Suprapubic skin (tissue), 4 donors: ENCODE data around the gene ZXDB. TPM values are rescaled to one million over a fixed set of nuclear protein-coding genes. Genes with fewer than 3 reads are reported as not detected.
"Not testable (repeated sequence)": the region's sequence is repeated elsewhere in the genome, so short reads cannot be mapped to it uniquely, and the experiment has no call there.

Experiments
- DNase-seq, 2 donors: peaks; one replicate each; pipeline ENCODE4 v3.0.0-alpha.2; 2019; ENCODE audit warnings: low spot score in 2 of 2
- H3K27ac ChIP-seq: fragments of 200-600 bp; sonication (generic); one replicate; pipeline ENCODE4 v1.5.1; 2019
- H3K27me3 ChIP-seq: fragments of 200-600 bp; sonication (generic); one replicate; pipeline ENCODE4 v1.5.1; 2019
- H3K36me3 ChIP-seq: fragments of 200-600 bp; sonication (generic); one replicate; pipeline ENCODE4 v1.5.1; 2019
- H3K4me1 ChIP-seq: fragments of 200-600 bp; sonication (generic); one replicate; pipeline ENCODE4 v1.5.1; 2019
- H3K4me3 ChIP-seq: fragments of 200-600 bp; sonication (generic); one replicate; pipeline ENCODE4 v1.5.1; 2019; ENCODE audit warnings: mild to moderate bottlenecking
- H3K9me3 ChIP-seq: fragments of 200-600 bp; sonication (generic); one replicate; pipeline ENCODE4 v1.5.1; 2019
- CTCF ChIP-seq, 2 donors: fragments of 200-600 bp in 1 of 2; fragments of 450-650 bp in 1 of 2; sonication (generic) in 1 of 2; IDR thresholded peaks; one replicate each; pipeline ENCODE4 v1.5.1; 2016 to 2019; ENCODE audit warnings: antibody characterized with exemption in 2 of 2, mild to moderate bottlenecking in 1 of 2, moderate library complexity in 1 of 2
- EP300 ChIP-seq: sonication (generic); formaldehyde crosslinking; IDR thresholded peaks from one replicate; pipeline ENCODE4 v1.6.1; 2017; ENCODE audit warnings: antibody characterized with exemption
- POLR2A ChIP-seq, 2 donors: fragments of 450-650 bp; IDR thresholded peaks; one replicate each; pipeline ENCODE4 v1.6.1; 2017; ENCODE audit warnings: antibody characterized with exemption in 2 of 2, mild to moderate bottlenecking in 2 of 2, moderate library complexity in 2 of 2
- POLR2AphosphoS5 ChIP-seq, 3 donors: sonication (generic); formaldehyde crosslinking; IDR thresholded peaks; one replicate each; pipeline ENCODE4 v1.6.1; 2017; ENCODE audit warnings: antibody characterized with exemption in 3 of 3
- WGBS: methylation state at CpG from one replicate; pipeline ENCODE4 v1.1.5; 2018; 5-methylcytosine and 5-hydroxymethylcytosine counted together
- total RNA-seq, 4 donors: library from RNA; depleted of rRNA; stranded (reverse); fragments of >200 nt; gene quantifications; one replicate each; pipeline ENCODE4 v1.1.0, GENCODE V29; 2016

The ZXDB gene
- total RNA-seq, 4 donors from 2014 or later = 17.5 to 26.1 (median 21.4) TPM

- Histone ChIP-seq H3K4me1 (peaks cover 9% of the 10 kb centered on the region), H3K27me3 (no peaks in the 10 kb centered on the region), H3K9me3 (no peaks in the 10 kb centered on the region), H3K4me3 (no peak overlapping the region), H3K27ac (no peak overlapping the region), H3K36me3 (no peaks in the 10 kb centered on the region)
- no peak for TF ChIP-seq CTCF (IDR thresholded peaks at IDR 0.05)
- TF ChIP-seq POLR2A (IDR thresholded peaks at IDR 0.05) = no peak
- no peak for TF ChIP-seq POLR2AphosphoS5 (IDR thresholded peaks at IDR 0.05)
- TF ChIP-seq EP300 = no peak
- no peak for DNase-seq
- WGBS = 54% methylated on average over 2 of the region's 2 CpGs
Observed at GRCh38 chrX:57587062-57587461, 4.7 kb upstream of the ZXDB start.

- Histone ChIP-seq H3K27me3 (no peaks in the 10 kb centered on the region), H3K36me3 (no peaks in the 10 kb centered on the region), H3K4me1 (peaks cover 9% of the 10 kb centered on the region), H3K9me3 (no peaks in the 10 kb centered on the region), H3K4me3 (no peak overlapping the region), H3K27ac (no peak overlapping the region)
- TF ChIP-seq CTCF (IDR thresholded peaks at IDR 0.05) (no peak), POLR2AphosphoS5 (IDR thresholded peaks at IDR 0.05) (no peak), POLR2A (IDR thresholded peaks at IDR 0.05) (no peak), EP300 (no peak)
- WGBS = 73% methylated on average over 2 of the region's 2 CpGs
- no peak for DNase-seq
Observed at GRCh38 chrX:57587607-57588006, 4.2 kb upstream of the ZXDB start.

GRCh38 chrX:57592160-57592893, 516 bp downstream of the ZXDB start:
- DNase-seq = peak in 1 of 2 donors; percentile 65

GRCh38 chrX:57592894-57593215, 1.0 kb downstream of the ZXDB start:
- Histone ChIP-seq H3K4me3 (peak overlapping the region; percentile 69), H3K4me1 (peaks cover 31% of the 10 kb centered on the region), H3K27ac (peak overlapping the region; percentile 97)
- not testable (repeated sequence) for H3K9me3 ChIP-seq, H3K36me3 ChIP-seq, H3K27me3 ChIP-seq, DNase-seq
- WGBS = 46% methylated on average over 11 of the region's 15 CpGs

More at GRCh38 chrX:57592160-57592893, 516 bp downstream of the ZXDB start:
- not testable (repeated sequence) for H3K9me3 ChIP-seq, H3K36me3 ChIP-seq, H3K27me3 ChIP-seq
- Histone ChIP-seq H3K4me1 (peaks cover 31% of the 10 kb centered on the region), H3K27ac (peak overlapping the region; percentile 97), H3K4me3 (peak overlapping the region; percentile 69)
- no CpG with 5 or more reads among the region's 84 CpGs for WGBS

GRCh38 chrX:57595381-57595811, 3.6 kb downstream of the ZXDB start:
- Histone ChIP-seq H3K27ac (no peak overlapping the region), H3K27me3 (no peaks in the 10 kb centered on the region), H3K36me3 (no peaks in the 10 kb centered on the region), H3K9me3 (no peaks in the 10 kb centered on the region), H3K4me3 (peak overlapping the region; percentile 22), H3K4me1 (peaks cover 31% of the 10 kb centered on the region)
- no peak for DNase-seq
- WGBS = 54% methylated on average over 1 of the region's 1 CpG
- no peak for TF ChIP-seq EP300
- no peak for TF ChIP-seq POLR2AphosphoS5 (IDR thresholded peaks at IDR 0.05)
- no peak for TF ChIP-seq CTCF (IDR thresholded peaks at IDR 0.05)
- no peak for TF ChIP-seq POLR2A (IDR thresholded peaks at IDR 0.05)

- no peak for DNase-seq
- Histone ChIP-seq H3K4me1 (peaks cover 25% of the 10 kb centered on the region), H3K27me3 (no peaks in the 10 kb centered on the region), H3K36me3 (no peaks in the 10 kb centered on the region), H3K4me3 (peak overlapping the region; percentile 22), H3K9me3 (no peaks in the 10 kb centered on the region), H3K27ac (no peak overlapping the region)
- no peak for TF ChIP-seq CTCF (IDR thresholded peaks at IDR 0.05)
- no peak for TF ChIP-seq POLR2A (IDR thresholded peaks at IDR 0.05)
- no peak for TF ChIP-seq EP300
- TF ChIP-seq POLR2AphosphoS5 (IDR thresholded peaks at IDR 0.05) = no peak
- WGBS = 50% methylated on average over 3 of the region's 3 CpGs
Observed at GRCh38 chrX:57596109-57596508, 4.3 kb downstream of the ZXDB start.
